ENCODE data around the gene NBEAL2.

Gene NBEAL2

DNA sequence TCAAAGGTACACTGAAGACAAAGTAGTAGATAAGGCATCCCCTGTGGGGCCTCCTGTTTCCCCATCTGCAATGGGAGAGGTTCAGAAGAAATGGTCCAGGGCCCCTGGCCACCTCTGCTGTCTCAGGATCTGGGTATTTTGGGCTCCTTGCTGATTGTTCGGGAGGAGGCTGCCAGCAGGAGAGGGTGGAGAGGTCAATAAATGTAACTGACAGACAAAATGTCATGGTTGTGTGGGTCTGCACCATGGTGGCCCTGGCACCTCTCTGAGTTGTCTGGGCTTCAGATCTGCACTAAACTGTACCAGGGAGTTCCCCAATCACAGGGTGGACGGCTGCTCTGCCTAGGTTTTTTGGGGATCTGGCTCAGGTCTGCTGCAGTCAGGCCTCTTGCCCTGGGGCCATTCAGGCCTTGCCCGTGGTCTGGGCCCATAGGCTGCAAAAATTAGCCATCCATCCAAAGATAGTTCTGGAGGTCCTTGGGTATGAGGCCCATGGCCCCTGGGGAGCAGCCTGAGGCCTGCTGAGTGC, 7.4 kb downstream of the NBEAL2 start:
- no peak for DNase-seq

- DNase-seq, result no peak
Observed at GRCh38 chr3:46987319-46987742, 7.9 kb downstream of the NBEAL2 start.

- DNase-seq, result peak; percentile 79
Observed at GRCh38 chr3:46987743-46988401, 8.4 kb downstream of the NBEAL2 start.

- no peak for DNase-seq
Observed at GRCh38 chr3:46988616-46989015, 9.2 kb downstream of the NBEAL2 start.

GRCh38 chr3:46989146-46989810, 9.8 kb downstream of the NBEAL2 start:
- DNase-seq, result no peak

GRCh38 chr3:46990573-46991374, 11.3 kb downstream of the NBEAL2 start:
- no peak for DNase-seq

- no peak for DNase-seq
Observed at GRCh38 chr3:46991406-46992165, 12.1 kb downstream of the NBEAL2 start.

GRCh38 chr3:46992231-46992630, 12.8 kb downstream of the NBEAL2 start:
- DNase-seq, result no peak

DNA sequence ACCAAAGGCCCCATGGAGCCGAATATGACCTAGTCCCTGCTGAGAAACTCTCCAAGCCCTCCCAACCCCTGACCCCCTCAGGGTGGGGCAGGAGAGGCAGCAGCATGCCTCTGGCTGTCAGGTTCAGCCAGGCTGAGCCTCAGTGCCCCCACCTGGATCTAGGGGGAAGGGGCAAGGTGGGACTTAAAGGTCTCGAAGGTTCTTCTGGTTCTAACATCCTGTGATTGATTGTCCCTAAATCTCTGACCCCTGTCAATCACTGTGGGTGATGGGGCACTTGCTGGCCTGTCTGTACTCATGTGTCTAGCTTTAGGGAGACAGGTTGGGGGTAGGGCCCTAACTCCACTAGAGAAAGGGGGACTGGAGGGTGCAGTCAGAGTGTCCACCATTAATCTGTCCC, 13.8 kb downstream of the NBEAL2 start:
- no peak for DNase-seq

GRCh38 chr3:46993986-46994385, 14.5 kb downstream of the NBEAL2 start:
- DNase-seq, result no peak

DNA sequence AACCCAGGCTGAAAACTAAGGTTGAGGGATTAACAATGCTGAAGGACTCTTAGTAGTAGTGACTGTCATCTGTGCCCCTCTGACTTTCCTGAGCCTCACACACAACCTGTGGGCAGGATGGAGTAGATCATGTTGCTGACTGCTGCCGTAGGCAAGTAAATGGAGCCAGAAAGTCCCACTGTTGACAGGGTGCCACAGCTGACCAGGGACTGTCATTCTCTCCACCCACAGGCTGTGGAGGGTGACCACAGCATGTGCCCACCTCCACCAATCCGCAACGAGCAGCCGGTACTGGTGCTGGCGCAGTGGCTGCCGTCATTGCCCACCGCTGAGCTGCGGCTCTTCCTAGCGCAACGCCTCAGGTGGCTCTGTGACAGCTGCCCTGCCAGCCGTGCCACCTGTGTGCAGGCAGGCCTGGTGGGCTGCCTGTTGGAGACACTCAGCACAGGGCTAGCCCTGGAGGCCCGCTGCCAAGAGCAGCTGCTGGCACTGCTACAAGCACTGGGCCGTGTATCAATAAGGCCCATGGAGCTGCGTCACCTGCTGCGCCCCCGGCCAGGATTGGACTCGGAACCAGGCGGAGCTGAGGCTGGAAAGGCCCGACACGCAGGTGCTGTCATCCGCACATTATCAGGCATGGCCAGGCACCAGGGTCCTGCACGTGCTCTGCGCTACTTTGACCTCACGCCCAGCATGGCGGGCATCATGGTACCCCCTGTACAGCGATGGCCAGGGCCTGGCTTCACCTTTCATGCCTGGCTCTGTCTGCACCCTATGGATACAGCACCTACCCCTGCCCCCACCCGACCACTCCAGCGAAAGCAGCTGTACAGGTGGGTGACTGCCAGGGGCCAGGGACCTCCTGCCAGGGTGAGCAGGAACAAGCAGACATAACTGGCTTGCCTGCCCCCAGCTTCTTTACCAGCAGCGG, 15.6 kb downstream of the NBEAL2 start:
- no peak for DNase-seq

DNA sequence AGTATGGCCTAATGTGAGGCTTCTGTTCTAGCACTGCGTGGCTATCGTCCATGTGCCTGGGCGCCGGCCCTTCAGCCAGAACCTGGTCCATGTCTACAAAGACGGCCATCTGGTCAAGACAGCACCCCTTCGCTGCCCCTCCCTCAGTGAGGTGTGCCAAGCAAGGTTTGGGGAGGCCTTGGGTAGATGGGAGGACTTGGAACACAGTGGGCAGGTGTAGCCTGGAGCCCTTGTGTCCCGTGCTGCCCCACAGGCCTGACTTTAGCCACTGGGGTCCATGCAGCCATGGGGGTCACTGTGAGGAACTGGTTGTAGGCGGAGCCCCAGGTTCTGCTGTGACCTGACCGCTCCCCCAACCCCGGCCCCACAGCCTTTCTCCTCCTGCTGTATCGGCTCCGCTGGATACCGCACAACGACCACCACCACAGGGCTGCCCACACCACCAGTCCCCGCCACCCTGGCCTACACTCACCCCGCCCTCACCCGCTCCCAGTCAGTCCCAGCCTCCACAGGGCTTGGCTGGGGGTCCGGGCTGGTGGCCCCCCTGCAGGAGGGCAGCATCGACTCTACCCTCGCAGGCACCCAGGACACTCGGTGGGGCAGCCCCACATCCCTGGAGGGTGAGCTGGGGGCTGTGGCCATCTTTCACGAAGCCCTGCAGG, 16.6 kb downstream of the NBEAL2 start:
- DNase-seq, result no peak

- DNase-seq, result no peak
Observed at GRCh38 chr3:46996689-46997452, 17.4 kb downstream of the NBEAL2 start.

DNA sequence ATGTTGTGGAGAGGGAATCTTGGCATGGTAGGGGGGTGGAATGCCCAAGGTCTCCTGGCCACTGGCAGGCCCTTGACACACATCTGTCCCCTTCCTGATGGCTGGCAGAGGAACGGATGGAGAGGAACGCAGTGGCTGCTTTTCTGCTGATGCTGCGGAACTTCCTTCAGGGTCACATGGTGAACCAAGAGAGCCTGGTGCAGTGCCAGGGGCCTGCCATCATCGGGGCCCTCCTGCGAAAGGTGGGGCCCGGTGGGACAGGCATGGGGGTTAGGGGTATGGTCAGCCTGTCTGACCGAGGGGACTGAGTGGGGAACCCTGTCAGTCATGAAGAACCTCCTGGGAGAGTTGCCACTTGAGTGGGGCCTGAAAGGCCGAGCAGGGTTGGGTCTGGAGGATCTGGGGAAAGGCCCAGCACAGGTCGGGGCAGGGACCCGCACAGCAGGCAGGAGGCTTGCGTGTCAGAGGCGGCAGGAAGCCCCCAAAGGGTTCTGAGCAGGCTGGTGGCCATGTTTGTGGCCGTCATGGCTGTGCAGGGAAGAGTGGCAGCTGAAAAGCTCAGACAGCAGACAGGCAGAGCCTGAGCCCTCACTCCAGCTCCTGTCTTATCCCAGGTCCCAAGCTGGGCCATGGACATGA, 18.1 kb downstream of the NBEAL2 start:
- DNase-seq, result no peak

DNA sequence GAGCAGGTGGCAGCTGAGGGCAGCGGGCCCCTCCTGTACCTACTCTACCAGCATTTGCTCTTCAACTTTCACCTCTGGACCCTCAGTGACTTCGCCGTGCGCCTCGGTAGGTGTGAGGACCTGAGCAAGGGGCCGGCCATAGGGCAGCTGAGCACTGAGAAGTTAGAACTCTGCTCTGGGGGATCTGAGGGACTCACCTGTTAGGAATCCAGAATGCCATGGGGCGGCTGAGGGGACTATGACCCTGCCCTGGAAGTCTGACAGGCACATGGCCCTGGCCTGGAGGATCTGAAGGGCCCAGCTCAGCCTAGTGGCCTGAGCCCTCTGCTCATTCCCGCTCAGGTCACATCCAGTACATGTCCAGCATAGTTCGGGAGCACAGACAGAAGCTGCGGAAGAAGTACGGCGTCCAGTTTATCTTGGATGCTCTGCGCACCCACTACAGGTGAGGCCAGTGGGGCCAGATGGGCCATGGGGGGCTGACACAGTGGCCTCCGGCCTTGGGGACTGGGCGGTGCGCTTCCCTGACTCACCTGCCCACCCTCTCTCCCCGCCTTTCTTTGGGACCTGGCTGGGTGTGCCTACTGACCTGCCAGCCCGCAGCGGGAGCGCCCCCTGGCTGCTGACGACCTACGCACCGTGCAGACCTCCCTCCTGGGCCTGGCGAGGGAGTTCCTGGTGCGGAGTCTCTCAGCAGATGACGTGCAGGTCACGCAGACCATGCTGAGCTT, 18.8 kb downstream of the NBEAL2 start:
- peak; percentile 79 for DNase-seq

DNA sequence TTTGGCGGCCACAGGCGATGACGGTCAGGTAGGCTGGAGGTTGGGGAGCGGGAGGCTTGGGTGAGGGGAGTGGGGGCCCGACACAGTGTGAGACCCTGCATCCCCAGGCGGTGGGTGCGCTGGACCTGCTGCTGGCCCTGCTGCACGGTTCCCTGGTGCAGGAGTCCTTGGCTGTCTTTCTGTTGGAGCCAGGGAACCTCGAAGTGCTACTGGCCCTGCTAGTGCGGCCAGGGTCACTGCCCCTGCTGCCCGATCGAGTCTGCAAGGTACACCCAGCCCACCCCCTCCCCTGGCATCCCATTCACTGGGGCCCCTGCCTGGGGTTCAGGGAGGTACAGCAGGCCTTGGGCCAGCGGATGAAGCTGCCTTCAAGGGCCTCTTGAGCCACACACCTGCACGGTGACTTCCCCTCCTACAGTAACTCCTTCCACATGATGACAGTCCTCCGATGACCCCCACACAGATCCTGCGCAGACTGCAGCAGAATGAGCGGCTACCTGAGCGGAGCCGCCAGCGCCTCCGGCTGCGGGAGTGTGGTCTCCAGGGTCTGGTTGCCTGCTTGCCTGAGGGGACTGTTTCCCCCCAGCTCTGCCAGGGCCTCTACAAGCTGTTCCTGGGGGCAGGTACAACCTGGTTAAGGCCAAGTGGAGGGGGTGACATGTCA, 19.5 kb downstream of the NBEAL2 start:
- DNase-seq, result no peak

- no peak for DNase-seq
Observed at GRCh38 chr3:46999516-47000197, 20.2 kb downstream of the NBEAL2 start.

Measured in stimulated activated CD4-positive, alpha-beta T cell treated with anti-CD3 and anti-CD28 coated beads, Interleukin-4, amount 100 ng/mL, for 1 hour (primary cell).